Measurements from ENCODE around the gene EXOC4. TPM values are rescaled to one million over a fixed set of nuclear protein-coding genes. Genes with fewer than 3 reads are reported as not detected.
"Not testable (repeated sequence)": the region's sequence is repeated elsewhere in the genome, so short reads cannot be mapped to it uniquely, and the experiment has no call there.

EXOC4 gene
- total RNA-seq, 1 donor from 2014 or later, result 94.0 TPM

GRCh38 chr7:133642907-133643306 lies 390.0 kb downstream of the EXOC4 start:
- TF ChIP-seq CTCF (IDR thresholded peaks at IDR 0.05; ENCODE audit: unreplicated experiment), result no peak

GRCh38 chr7:133643652-133644051 lies 390.8 kb downstream of the EXOC4 start:
- not testable (repeated sequence) for H3K36me3 Mint-ChIP-seq (ENCODE audit: low read depth, unreplicated experiment); H3K27ac Mint-ChIP-seq (ENCODE audit: unreplicated experiment); DNase-seq (ENCODE audit: low spot score); H3K4me3 Mint-ChIP-seq (ENCODE audit: unreplicated experiment); H3K9me3 Mint-ChIP-seq (ENCODE audit: unreplicated experiment); H3K27me3 Mint-ChIP-seq (ENCODE audit: unreplicated experiment); H3K4me1 Mint-ChIP-seq (ENCODE audit: unreplicated experiment)

More at GRCh38 chr7:133642907-133643306, 390.0 kb downstream of the EXOC4 start:
- Mint-ChIP-seq H3K4me3 (ENCODE audit: unreplicated experiment) (no peak overlapping the region), H3K36me3 (ENCODE audit: low read depth, unreplicated experiment) (peaks cover 7% of the 10 kb centered on the region), H3K4me1 (ENCODE audit: unreplicated experiment) (no peaks in the 10 kb centered on the region), H3K27ac (ENCODE audit: unreplicated experiment) (no peak overlapping the region), H3K27me3 (ENCODE audit: unreplicated experiment) (peaks cover 2% of the 10 kb centered on the region), H3K9me3 (ENCODE audit: unreplicated experiment) (no peaks in the 10 kb centered on the region)
- no peak for DNase-seq (ENCODE audit: low spot score)

GRCh38 chr7:133645884-133646391 lies 393.1 kb downstream of the EXOC4 start:
- Mint-ChIP-seq H3K4me1 (ENCODE audit: unreplicated experiment) (no peaks in the 10 kb centered on the region), H3K4me3 (ENCODE audit: unreplicated experiment) (no peak overlapping the region), H3K27me3 (ENCODE audit: unreplicated experiment) (peaks cover 2% of the 10 kb centered on the region), H3K36me3 (ENCODE audit: low read depth, unreplicated experiment) (peaks cover 7% of the 10 kb centered on the region), H3K9me3 (ENCODE audit: unreplicated experiment) (no peaks in the 10 kb centered on the region), H3K27ac (ENCODE audit: unreplicated experiment) (no peak overlapping the region)
- DNase-seq (ENCODE audit: low spot score), result no peak
- no peak for TF ChIP-seq CTCF (IDR thresholded peaks at IDR 0.05; ENCODE audit: unreplicated experiment)

GRCh38 chr7:133646472-133647315 lies 393.8 kb downstream of the EXOC4 start:
- no peak overlapping the region for H3K27ac Mint-ChIP-seq (ENCODE audit: unreplicated experiment)
- DNase-seq (ENCODE audit: low spot score), result no peak
- no peaks in the 10 kb centered on the region for H3K9me3 Mint-ChIP-seq (ENCODE audit: unreplicated experiment)
- no peaks in the 10 kb centered on the region for H3K4me1 Mint-ChIP-seq (ENCODE audit: unreplicated experiment)
- H3K27me3 Mint-ChIP-seq (ENCODE audit: unreplicated experiment), result peaks cover 2% of the 10 kb centered on the region
- no peak overlapping the region for H3K4me3 Mint-ChIP-seq (ENCODE audit: unreplicated experiment)
- no peak for TF ChIP-seq CTCF (IDR thresholded peaks at IDR 0.05; ENCODE audit: unreplicated experiment)
- H3K36me3 Mint-ChIP-seq (ENCODE audit: low read depth, unreplicated experiment), result peaks cover 7% of the 10 kb centered on the region

- DNase-seq (ENCODE audit: low spot score), result no peak
- Mint-ChIP-seq H3K9me3 (ENCODE audit: unreplicated experiment) (no peaks in the 10 kb centered on the region), H3K27me3 (ENCODE audit: unreplicated experiment) (peaks cover 2% of the 10 kb centered on the region), H3K4me3 (ENCODE audit: unreplicated experiment) (no peak overlapping the region), H3K36me3 (ENCODE audit: low read depth, unreplicated experiment) (no peaks in the 10 kb centered on the region), H3K4me1 (ENCODE audit: unreplicated experiment) (no peaks in the 10 kb centered on the region), H3K27ac (ENCODE audit: unreplicated experiment) (no peak overlapping the region)
- no peak for TF ChIP-seq CTCF (IDR thresholded peaks at IDR 0.05; ENCODE audit: unreplicated experiment)
These were observed 396.7 kb downstream of the EXOC4 start for GRCh38 chr7:133649593-133649992.
